A673 (cell line): ENCODE measurements around the gene ANGEL2. TPM values are rescaled to one million over a fixed set of nuclear protein-coding genes. Genes with fewer than 3 reads are reported as not detected.
A peak's percentile ranks its signal among the peaks of the same experiment; 100 is the strongest.

Experiments used
- BruUV-seq: library from RNA; stranded (reverse); fragments of 400-500 nt; replicated peaks from 2 replicates; lab custom pipeline; 2021; lab: Mats Ljungman, UMichigan
- CTCF ChIA-PET: fragments of 300-600 bp; sonication (Branson Sonifier 250); formaldehyde crosslinking; loops from one replicate; lab custom pipeline; 2022; ENCODE audit warnings: antibody characterized with exemption; lab: Charles Lee
- POLR2A ChIA-PET: fragments of 300-600 bp; sonication (Branson Sonifier 250); formaldehyde crosslinking; loops from one replicate; lab custom pipeline; 2022; ENCODE audit warnings: antibody characterized with exemption; ENCODE audit not compliant: low non-redundant PET; lab: Charles Lee
- DNase-seq: peaks from one replicate; pipeline ENCODE4 v3.0.0-alpha.2; 2015; ENCODE audit warnings: low spot score
- H3K27ac ChIP-seq: fragments of 200-600 bp; sonication (generic); 2 replicates; pipeline ENCODE4 v1.5.1; 2016; ENCODE audit warnings: mixed run types, low read depth, mild to moderate bottlenecking, mixed read lengths, antibody characterized with exemption, low read length; ENCODE audit not compliant: poor library complexity, severe bottlenecking
- H3K27me3 ChIP-seq: fragments of 200-600 bp; sonication (generic); replicated peaks from 2 replicates; pipeline ENCODE4 v1.6.1; 2017; ENCODE audit warnings: mixed run types, low read depth, mild to moderate bottlenecking, mixed read lengths, antibody characterized with exemption, low read length; ENCODE audit not compliant: insufficient read depth, poor library complexity
- H3K36me3 ChIP-seq: fragments of 200-600 bp; sonication (generic); 2 replicates; pipeline ENCODE4 v1.6.1; 2016; ENCODE audit warnings: mixed run types, mild to moderate bottlenecking, mixed read lengths, antibody characterized with exemption, low read length; ENCODE audit not compliant: insufficient read depth, poor library complexity, severe bottlenecking
- H3K4me1 ChIP-seq: fragments of 200-600 bp; sonication (generic); 2 replicates; pipeline ENCODE4 v1.6.1; 2017; ENCODE audit warnings: mixed run types, mild to moderate bottlenecking, mixed read lengths, antibody characterized with exemption, low read length; ENCODE audit not compliant: insufficient read depth, poor library complexity, severe bottlenecking
- H3K4me3 ChIP-seq: fragments of 200-600 bp; sonication (generic); 2 replicates; pipeline ENCODE4 v1.5.1; 2016; ENCODE audit warnings: low read depth, mixed run types, mild to moderate bottlenecking, mixed read lengths, low read length; ENCODE audit not compliant: poor library complexity, severe bottlenecking
- H3K9me3 ChIP-seq: fragments of 200-600 bp; sonication (generic); 2 replicates; pipeline ENCODE4 v1.6.1; 2016; ENCODE audit warnings: mixed run types, low read depth, mild to moderate bottlenecking, mixed read lengths, antibody characterized with exemption, low read length; ENCODE audit not compliant: poor library complexity, severe bottlenecking
- EZH2 ChIP-seq: fragments of 200-600 bp; sonication (generic); IDR thresholded peaks from 2 replicates; pipeline ENCODE4 v1.6.1; 2017; ENCODE audit warnings: borderline replicate concordance, low read depth, mild to moderate bottlenecking, mixed read lengths, antibody characterized with exemption, low read length; ENCODE audit not compliant: poor library complexity, severe bottlenecking
- intact Hi-C: fragments of 100-400 bp; cut with micrococcal nuclease; formaldehyde crosslinking; loops from one replicate; pipeline ENCODE4 v1.10.0; 2022; ENCODE audit not compliant: unreplicated experiment
- total RNA-seq: library from RNA; stranded (reverse); gene quantifications from 2 replicates; pipeline ENCODE4 v1.2.3, GENCODE V29; 2021
- TF ChIP-seq, protein P1 (sequence below): fragments of 300-800, 200-600 bp; sonication (generic); conservative IDR thresholded peaks from 2 replicates; pipeline ENCODE4 v1.5.1; 2017; ENCODE audit warnings: low read depth, mild to moderate bottlenecking, antibody characterized with exemption, low read length, moderate library complexity, mixed read lengths

Gene ANGEL2
- total RNA-seq, 1 experiment from 2014 or later = 36.3 TPM

DNA sequence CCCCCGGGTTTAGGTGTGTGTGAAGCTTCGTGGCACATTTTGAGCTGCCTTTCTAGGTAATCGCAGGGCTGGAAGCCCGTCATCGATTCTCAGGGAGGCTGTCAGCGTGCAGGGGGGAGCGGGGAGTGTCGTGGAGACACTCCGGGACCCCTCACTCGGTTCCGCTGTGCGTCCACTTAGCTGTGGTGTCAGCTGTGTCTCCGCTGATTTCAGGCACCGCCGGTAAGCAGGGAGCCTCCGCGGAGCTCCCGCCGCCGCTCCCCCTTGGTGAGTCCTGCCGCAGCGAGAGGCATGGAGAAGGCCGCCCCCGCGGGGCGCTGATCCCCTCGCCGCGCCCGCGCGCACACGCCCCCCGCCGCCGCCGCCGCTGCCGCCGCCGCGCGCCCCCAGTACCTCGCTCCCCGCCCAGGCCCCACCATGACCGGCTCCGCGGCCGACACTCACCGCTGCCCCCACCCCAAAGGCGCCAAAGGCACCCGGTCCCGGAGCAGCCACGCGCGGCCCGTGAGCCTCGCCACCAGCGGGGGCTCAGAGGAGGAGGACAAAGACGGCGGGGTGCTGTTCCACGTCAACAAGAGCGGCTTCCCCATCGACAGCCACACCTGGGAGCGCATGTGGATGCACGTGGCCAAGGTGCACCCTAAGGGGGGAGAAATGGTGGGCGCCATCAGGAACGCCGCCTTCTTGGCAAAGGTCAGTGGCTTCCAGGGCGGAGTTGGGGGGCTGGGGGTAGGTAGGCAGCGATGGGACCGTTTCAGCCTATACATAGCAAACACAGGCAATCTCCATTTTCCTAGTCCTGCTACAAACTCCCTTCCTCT lies 64.3 kb downstream of the ANGEL2 start:
- no peaks in the 10 kb centered on the region for H3K9me3 ChIP-seq
- H3K27me3 ChIP-seq = peaks cover 9% of the 10 kb centered on the region
- H3K36me3 ChIP-seq = no peaks in the 10 kb centered on the region
- peaks cover 10% of the 10 kb centered on the region for H3K4me1 ChIP-seq
- intact Hi-C loops = no loop called here
- BruUV-seq = no TSS peak
- ChIA-PET CTCF (no interaction called here), POLR2A (interaction anchor here (0.5 kb wide), 1 partner anchor 1253 kb away, joined by 3 read pairs; no protein-coding TSS in a partner anchor)
- no peak for DNase-seq
- no peak overlapping the region for H3K27ac ChIP-seq
- peak overlapping the region; percentile 56 for H3K4me3 ChIP-seq
- TF ChIP-seq, protein P1, sequence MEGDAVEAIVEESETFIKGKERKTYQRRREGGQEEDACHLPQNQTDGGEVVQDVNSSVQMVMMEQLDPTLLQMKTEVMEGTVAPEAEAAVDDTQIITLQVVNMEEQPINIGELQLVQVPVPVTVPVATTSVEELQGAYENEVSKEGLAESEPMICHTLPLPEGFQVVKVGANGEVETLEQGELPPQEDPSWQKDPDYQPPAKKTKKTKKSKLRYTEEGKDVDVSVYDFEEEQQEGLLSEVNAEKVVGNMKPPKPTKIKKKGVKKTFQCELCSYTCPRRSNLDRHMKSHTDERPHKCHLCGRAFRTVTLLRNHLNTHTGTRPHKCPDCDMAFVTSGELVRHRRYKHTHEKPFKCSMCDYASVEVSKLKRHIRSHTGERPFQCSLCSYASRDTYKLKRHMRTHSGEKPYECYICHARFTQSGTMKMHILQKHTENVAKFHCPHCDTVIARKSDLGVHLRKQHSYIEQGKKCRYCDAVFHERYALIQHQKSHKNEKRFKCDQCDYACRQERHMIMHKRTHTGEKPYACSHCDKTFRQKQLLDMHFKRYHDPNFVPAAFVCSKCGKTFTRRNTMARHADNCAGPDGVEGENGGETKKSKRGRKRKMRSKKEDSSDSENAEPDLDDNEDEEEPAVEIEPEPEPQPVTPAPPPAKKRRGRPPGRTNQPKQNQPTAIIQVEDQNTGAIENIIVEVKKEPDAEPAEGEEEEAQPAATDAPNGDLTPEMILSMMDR = no peak
- TF ChIP-seq EZH2 = no peak

DNA sequence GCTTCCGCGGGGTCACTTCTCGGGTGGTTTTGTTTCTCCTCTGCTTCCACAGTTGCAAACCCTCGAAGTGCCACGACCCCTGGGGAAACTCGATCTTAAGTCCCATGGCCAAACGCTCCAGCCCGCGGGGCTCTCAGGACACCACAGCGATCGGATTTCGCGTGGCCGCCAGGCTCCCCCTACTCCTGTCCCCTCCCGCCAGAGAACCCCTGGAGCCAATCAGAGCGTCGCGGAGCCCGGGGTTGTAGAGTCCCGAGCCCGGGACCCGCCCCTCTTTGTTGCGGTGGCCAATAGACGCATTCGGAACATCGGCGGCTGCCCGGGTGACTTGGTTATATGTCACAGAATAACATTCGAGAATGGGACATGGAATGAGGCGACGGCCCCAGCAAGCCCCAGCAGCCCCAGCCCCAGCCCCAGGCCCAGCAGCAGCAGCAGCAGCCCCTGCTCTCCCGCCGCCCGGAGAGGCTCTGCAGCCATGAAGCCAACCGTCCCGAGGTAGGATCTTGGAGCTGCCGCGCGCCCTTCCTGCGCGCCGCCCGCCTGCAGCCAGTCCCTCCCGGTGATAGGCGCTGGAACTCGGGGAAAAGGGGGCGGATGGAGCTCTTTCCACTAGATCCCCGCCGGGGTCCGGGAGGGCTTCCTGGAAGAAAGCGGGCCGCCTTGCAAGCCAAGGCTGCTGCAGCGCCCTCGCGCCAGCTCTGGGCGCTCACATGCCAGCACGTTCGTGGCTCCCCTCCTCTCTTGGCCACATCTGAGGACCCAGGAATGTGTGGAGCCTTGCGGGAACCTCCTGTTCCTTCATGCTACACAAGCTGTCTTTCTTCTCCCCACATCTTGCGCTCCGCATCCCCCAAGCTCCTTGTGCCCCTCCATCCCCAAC lies 65.2 kb downstream of the ANGEL2 start, which contains the start of gene VASH2:
Gene VASH2 (plus strand): TSS at position 299 of the 883 bp plus-strand sequence. CDS start 1,002 bp downstream, outside the sequence.
- ChIA-PET CTCF (interaction anchor here (0.6 kb wide), 1 partner anchor 19 kb away, joined by 3 read pairs; no protein-coding TSS in a partner anchor), POLR2A (interaction anchor here (0.5 kb wide), 1 partner anchor 1252 kb away, joined by 3 read pairs; no protein-coding TSS in a partner anchor)
- H3K27ac ChIP-seq = no peak within 1 kb of the TSS
- no peaks in the 10 kb centered on the region for H3K36me3 ChIP-seq
- intact Hi-C loops = no loop called here
- DNase-seq = peak; percentile 93
- BruUV-seq = no TSS peak
- TF ChIP-seq EZH2 = no peak
- TF ChIP-seq, protein P1 = no peak
- peaks cover 10% of the 10 kb centered on the region for H3K4me1 ChIP-seq
- no peaks in the 10 kb centered on the region for H3K9me3 ChIP-seq
- H3K4me3 ChIP-seq = peak within 1 kb of the TSS; percentile 56
- H3K27me3 ChIP-seq = peaks cover 9% of the 10 kb centered on the region

DNA sequence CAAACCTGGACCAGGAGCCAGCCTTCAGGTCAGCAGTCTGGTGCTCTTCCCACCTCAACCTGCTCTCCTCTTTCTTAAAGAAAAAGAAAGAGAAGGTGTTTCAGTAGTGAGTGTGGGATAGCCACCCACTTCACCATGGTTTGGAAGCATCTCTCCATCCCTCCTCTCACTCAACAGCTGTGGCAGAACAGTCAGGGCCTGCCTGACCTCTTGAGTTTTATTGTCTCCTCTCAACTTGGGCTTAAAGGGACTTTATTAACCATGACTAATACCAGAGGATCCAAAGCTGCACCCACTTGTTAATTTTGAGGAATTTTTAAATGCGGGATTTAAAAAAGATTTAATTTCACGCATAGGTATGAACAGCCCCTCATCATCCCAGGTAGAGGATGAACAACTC lies 65.9 kb downstream of the ANGEL2 start:
- ChIA-PET CTCF (no interaction called here), POLR2A (no interaction called here)
- peaks cover 10% of the 10 kb centered on the region for H3K4me1 ChIP-seq
- intact Hi-C loops = no loop called here
- DNase-seq = no peak
- H3K27ac ChIP-seq = no peak overlapping the region
- H3K36me3 ChIP-seq = no peaks in the 10 kb centered on the region
- H3K27me3 ChIP-seq = peaks cover 9% of the 10 kb centered on the region
- peak overlapping the region; percentile 56 for H3K4me3 ChIP-seq
- no peak for TF ChIP-seq EZH2
- TF ChIP-seq, protein P1 = no peak
- H3K9me3 ChIP-seq = no peaks in the 10 kb centered on the region
- BruUV-seq = no TSS peak
